Retinal pigment epithelial cell (primary cell): ENCODE results near the gene PCDHGB5.

Source experiments
- DNase-seq: peaks from one replicate; pipeline ENCODE4 v3.0.0-alpha.2; 2010; ENCODE audit warnings: low read depth
- H3K4me3 ChIP-seq: 2 replicates; pipeline ENCODE4 v1.5.1; 2011; ENCODE audit warnings: mild to moderate bottlenecking, low read length, control low read depth, moderate library complexity
- CTCF ChIP-seq: conservative IDR thresholded peaks from 2 replicates; pipeline ENCODE4 v1.5.1; 2011; ENCODE audit warnings: low read depth, low read length, control low read depth, inconsistent platforms

PCDHGB5 gene

DNA sequence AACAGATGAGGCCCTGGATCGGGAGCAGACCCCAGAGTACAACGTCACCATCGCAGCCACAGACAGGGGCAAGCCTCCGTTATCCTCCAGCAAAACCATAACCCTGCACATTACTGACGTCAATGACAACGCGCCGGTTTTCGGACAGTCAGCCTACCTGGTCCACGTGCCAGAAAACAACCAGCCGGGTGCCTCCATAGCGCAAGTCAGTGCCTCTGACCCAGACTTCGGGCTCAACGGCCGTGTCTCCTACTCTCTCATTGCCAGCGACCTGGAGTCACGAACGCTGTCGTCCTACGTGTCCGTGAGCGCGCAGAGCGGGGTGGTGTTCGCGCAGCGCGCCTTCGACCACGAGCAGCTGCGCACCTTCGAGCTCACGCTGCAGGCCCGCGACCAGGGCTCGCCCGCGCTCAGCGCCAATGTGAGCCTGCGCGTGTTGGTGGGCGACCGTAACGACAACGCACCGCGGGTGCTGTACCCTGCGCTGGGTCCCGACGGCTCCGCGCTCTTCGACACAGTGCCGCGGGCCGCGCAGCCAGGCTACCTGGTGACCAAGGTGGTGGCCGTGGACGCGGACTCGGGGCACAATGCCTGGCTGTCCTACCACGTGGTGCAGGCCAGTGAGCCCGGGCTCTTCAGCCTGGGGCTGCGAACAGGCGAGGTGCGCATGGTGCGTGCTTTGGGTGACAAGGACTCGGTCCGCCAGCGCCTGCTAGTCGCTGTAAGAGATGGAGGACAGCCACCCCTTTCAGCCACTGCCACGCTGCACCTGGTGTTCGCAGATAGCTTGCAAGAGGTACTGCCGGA, 21.5 kb downstream of the PCDHGB5 start:
- no peak overlapping the region for H3K4me3 ChIP-seq
- DNase-seq, result no peak
- TF ChIP-seq CTCF, result no peak

DNA sequence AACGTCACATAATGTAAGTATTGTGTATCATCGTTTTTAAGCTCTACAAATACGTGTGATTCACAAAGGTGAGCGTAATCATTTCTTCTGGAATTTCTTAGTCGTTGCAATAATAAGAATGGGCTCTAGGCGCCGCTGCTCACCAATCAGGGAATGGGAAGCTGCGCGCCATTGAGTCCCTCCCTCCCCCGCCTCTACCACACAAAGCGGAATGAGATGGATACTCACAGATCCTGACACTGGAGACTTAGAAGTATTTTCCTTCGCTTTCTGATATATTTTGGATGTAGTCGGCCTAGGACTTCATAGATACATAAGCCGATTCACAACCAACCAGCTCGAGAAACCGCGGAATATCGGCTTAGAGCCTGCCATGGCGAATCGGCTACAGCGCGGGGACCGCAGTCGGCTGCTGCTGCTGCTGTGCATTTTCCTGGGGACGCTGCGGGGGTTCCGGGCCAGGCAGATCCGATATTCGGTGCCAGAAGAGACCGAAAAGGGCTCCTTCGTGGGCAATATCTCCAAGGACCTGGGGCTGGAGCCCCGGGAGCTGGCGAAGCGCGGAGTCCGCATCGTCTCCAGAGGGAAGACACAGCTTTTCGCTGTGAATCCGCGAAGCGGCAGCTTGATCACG, 23.2 kb downstream of the PCDHGB5 start, which contains the start of gene PCDHGA11:
TSS of gene PCDHGA11 (plus strand) at position 197 of the 634 bp plus-strand sequence. CDS start at position 374, 177 bp downstream.
- H3K4me3 ChIP-seq, result peak within 1 kb of the TSS; percentile 53
- TF ChIP-seq CTCF, result peak; percentile 62
- no peak for DNase-seq

GRCh38 chr5:141421489-141421855, 23.7 kb downstream of the PCDHGB5 start:
- H3K4me3 ChIP-seq, result peak overlapping the region; percentile 53
- no peak for TF ChIP-seq CTCF
- no peak for DNase-seq

DNA sequence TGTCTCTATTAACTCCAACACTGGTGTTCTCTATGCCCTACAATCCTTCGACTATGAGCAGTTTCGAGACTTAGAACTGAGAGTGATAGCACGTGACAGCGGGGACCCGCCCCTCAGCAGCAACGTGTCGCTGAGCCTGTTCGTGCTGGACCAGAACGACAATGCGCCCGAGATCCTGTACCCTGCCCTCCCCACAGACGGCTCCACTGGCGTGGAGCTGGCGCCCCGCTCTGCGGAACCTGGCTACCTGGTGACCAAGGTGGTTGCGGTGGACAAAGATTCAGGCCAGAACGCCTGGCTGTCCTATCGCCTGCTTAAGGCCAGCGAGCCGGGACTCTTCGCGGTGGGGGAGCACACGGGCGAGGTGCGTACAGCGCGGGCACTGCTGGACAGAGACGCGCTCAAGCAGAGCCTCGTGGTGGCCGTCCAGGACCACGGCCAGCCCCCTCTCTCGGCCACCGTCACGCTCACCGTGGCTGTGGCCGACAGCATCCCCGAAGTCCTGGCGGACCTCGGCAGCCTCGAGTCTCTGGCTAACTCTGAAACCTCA, 25.1 kb downstream of the PCDHGB5 start:
- TF ChIP-seq CTCF, result no peak
- no peak overlapping the region for H3K4me3 ChIP-seq
- DNase-seq, result no peak

GRCh38 chr5:141427783-141428426, 30.2 kb downstream of the PCDHGB5 start:
- no peak for DNase-seq
- H3K4me3 ChIP-seq, result no peak overlapping the region
- TF ChIP-seq CTCF, result no peak

GRCh38 chr5:141430332-141431113, 32.8 kb downstream of the PCDHGB5 start, which contains the start of gene PCDHGA12:
PCDHGA12 (plus strand) TSS chr5:141430507; CDS start chr5:141430760, 253 bp downstream.
- TF ChIP-seq CTCF, result peak; percentile 50
- peak within 1 kb of the TSS; percentile 26 for H3K4me3 ChIP-seq
- peak; percentile 52 for DNase-seq
